ENCODE data around the gene GLRX2.

DNA sequence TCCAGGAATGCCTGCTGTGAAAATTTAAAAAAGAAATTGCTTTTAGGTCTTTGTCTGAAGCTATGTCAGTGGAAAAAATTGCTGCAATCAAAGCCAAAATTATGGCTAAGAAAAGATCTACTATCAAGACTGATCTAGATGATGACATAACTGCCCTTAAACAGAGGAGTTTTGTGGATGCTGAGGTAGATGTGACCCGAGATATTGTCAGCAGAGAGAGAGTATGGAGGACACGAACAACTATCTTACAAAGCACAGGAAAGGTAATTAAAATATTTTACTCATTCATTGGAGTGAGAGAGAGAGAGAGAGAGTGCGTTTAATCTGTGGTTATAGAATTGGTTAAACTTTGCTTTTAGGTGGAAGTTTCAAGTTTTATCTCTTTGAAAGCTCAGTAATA, 36.6 kb upstream of the GLRX2 start:
- TF ChIP-seq CTCF (conservative IDR thresholded peaks at IDR 0.05; ENCODE audit: low read length) (no peak), EZH2phosphoT487 (IDR thresholded peaks at IDR 0.05; ENCODE audit: borderline replicate concordance, low read depth, low read length) (no peak)

Data from OCI-LY7 (cell line).